GM23248 (cell line): ENCODE data around the gene KRTAP20-1. TPM values are rescaled to one million over a fixed set of nuclear protein-coding genes. Genes with fewer than 3 reads are reported as not detected.

ENCODE experiments used
- DNase-seq: peaks from one replicate; pipeline ENCODE4 v3.0.0-alpha.2; 2015
- H2AFZ ChIP-seq: fragments of 200-600 bp; sonication (generic); 2 replicates; pipeline ENCODE4 v1.6.1; 2016; ENCODE audit warnings: antibody characterized with exemption
- H3F3A ChIP-seq: fragments of 200-600 bp; sonication (generic); 2 replicates; pipeline ENCODE4 v1.6.1; 2016; ENCODE audit warnings: mild to moderate bottlenecking, antibody characterized with exemption, mixed run types; ENCODE audit not compliant: insufficient read depth
- H3K27ac ChIP-seq: fragments of 200-600 bp; sonication (generic); 2 replicates; pipeline ENCODE4 v1.5.1; 2016; ENCODE audit warnings: mild to moderate bottlenecking
- H3K27me3 ChIP-seq: fragments of 200-600 bp; sonication (generic); replicated peaks from 2 replicates; pipeline ENCODE4 v1.6.1; 2016; ENCODE audit warnings: mild to moderate bottlenecking; ENCODE audit not compliant: insufficient read depth
- H3K36me3 ChIP-seq: fragments of 200-600 bp; sonication (generic); 2 replicates; pipeline ENCODE4 v1.6.1; 2016; ENCODE audit warnings: low read depth, mild to moderate bottlenecking
- H3K4me1 ChIP-seq: fragments of 200-600 bp; sonication (generic); 2 replicates; pipeline ENCODE4 v1.6.1; 2016; ENCODE audit warnings: mild to moderate bottlenecking; ENCODE audit not compliant: insufficient read depth
- H3K4me2 ChIP-seq: fragments of 200-600 bp; sonication (generic); one replicate; pipeline ENCODE4 v1.6.1; 2016; ENCODE audit warnings: mild to moderate bottlenecking; ENCODE audit not compliant: unreplicated experiment
- H3K4me3 ChIP-seq: fragments of 200-600 bp; sonication (generic); 2 replicates; pipeline ENCODE4 v1.5.1; 2016; ENCODE audit warnings: mild to moderate bottlenecking
- H3K79me2 ChIP-seq: fragments of 200-600 bp; sonication (generic); 2 replicates; pipeline ENCODE4 v1.6.1; 2016; ENCODE audit warnings: mild to moderate bottlenecking; ENCODE audit not compliant: insufficient read depth
- H3K9ac ChIP-seq: fragments of 200-600 bp; sonication (generic); 2 replicates; pipeline ENCODE4 v1.6.1; 2016; ENCODE audit warnings: mild to moderate bottlenecking
- H3K9me2 ChIP-seq: fragments of 200-600 bp; sonication (generic); 2 replicates; pipeline ENCODE4 v1.6.1; 2016; ENCODE audit warnings: mixed run types, mild to moderate bottlenecking, moderate library complexity; ENCODE audit not compliant: insufficient read depth
- H3K9me3 ChIP-seq: fragments of 200-600 bp; sonication (generic); one replicate; pipeline ENCODE4 v1.6.1; 2017; ENCODE audit warnings: low read depth
- H4K20me1 ChIP-seq: fragments of 200-600 bp; sonication (generic); 2 replicates; pipeline ENCODE4 v1.6.0; 2016; ENCODE audit not compliant: insufficient read depth
- EZH2 ChIP-seq: fragments of 200-600 bp; sonication (generic); IDR thresholded peaks from 2 replicates; pipeline ENCODE4 v1.6.1; 2018; ENCODE audit warnings: antibody characterized with exemption, mild to moderate bottlenecking; ENCODE audit not compliant: insufficient read depth, poor library complexity, severe bottlenecking
- EZH2phosphoT487 ChIP-seq: fragments of 200-600 bp; sonication (generic); IDR thresholded peaks from 2 replicates; pipeline ENCODE4 v1.6.1; 2018; ENCODE audit warnings: antibody characterized with exemption, moderate library complexity, mild to moderate bottlenecking, low read depth; ENCODE audit not compliant: insufficient read depth
- in situ Hi-C: fragments of 300-500 bp; cut with MboI; formaldehyde crosslinking; loops from 2 replicates; pipeline ENCODE4 v1.15.0; 2020
- polyA plus RNA-seq: library from polyadenylated mRNA; unstranded; fragments of >200 nt; fragmentation: Nextera tagmentation; extraction: Ambion mirVana; gene quantifications from 2 replicates; pipeline ENCODE4 v1.2.1, GENCODE V29; 2016
- small RNA-seq: library from RNA; depleted of rRNA; stranded (forward); fragments of <200 nt; gene quantifications from one replicate; pipeline ENCODE3, GENCODE V24; 2014; ENCODE audit warnings: low read depth, low replicate concordance
- total RNA-seq: library from RNA; depleted of rRNA; stranded (reverse); fragments of >200 nt; shearing (Covaris generic); gene quantifications from 2 replicates; pipeline ENCODE4 v1.2.3, GENCODE V29; 2014; rRNA removed

Gene KRTAP20-1
- total and polyA plus RNA-seq, 2 experiments from 2014 or later: not detected

DNA sequence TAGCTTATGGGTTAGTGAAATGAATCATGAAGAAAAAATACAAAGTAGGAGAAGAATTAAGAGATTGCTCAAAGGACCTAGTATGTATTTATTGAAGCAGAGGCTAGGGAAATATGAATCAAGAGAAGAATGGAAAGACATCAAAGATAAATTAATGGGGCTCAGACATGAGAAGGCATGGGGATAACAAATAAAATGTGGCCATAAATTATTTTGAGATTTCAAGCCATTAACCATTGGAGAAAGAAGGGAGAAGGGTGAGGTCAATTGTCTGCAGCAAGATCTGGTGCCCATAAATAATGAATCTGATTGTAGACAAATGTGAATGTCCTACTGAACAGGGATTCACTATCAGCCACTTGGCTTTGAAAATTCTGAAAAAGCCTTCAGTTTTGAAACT is 36.7 kb downstream of the KRTAP20-1 start:
- Histone ChIP-seq H2AFZ (no peak overlapping the region), H4K20me1 (no peaks in the 10 kb centered on the region), H3K4me2 (no peak overlapping the region), H3K9ac (no peak overlapping the region), H3K4me3 (no peak overlapping the region), H3K27ac (no peak overlapping the region), H3K79me2 (no peaks in the 10 kb centered on the region), H3K27me3 (no peaks in the 10 kb centered on the region), H3K9me3 (peaks cover 5% of the 10 kb centered on the region), H3K4me1 (no peaks in the 10 kb centered on the region), H3F3A (no peaks in the 10 kb centered on the region), H3K36me3 (no peaks in the 10 kb centered on the region), H3K9me2 (no peaks in the 10 kb centered on the region)
- no peak for TF ChIP-seq EZH2
- no peak for TF ChIP-seq EZH2phosphoT487
- in situ Hi-C loops: no loop called here
- DNase-seq: no peak

Small RNA genes within 50 kb of the gene (small RNA-seq; reads per million reads assigned to genes)
- gene KRTAP20-1 (not detected), gene KRTAP20-3 (not detected), gene KRTAP20-4 (not detected), gene KRTAP22-1 (not detected), gene KRTAP22-2 (not detected)

Other genes starting within 250 kb of the KRTAP20-1 start
- gene KRTAP13-2, start 244.2 kb upstream of the KRTAP20-1 start, total RNA-seq: not detected in 2 replicates
- not detected in 2 replicates for gene KRTAP13-2, start 244.2 kb upstream of the KRTAP20-1 start, polyA plus RNA-seq
- gene KRTAP13-1, start 220.4 kb upstream of the KRTAP20-1 start, total RNA-seq: not detected in 2 replicates
- gene KRTAP13-1, start 220.4 kb upstream of the KRTAP20-1 start, polyA plus RNA-seq: not detected in 2 replicates
- gene KRTAP13-3, start 190.5 kb upstream of the KRTAP20-1 start, total RNA-seq: not detected in 2 replicates
- gene KRTAP13-3, start 190.5 kb upstream of the KRTAP20-1 start, polyA plus RNA-seq: not detected in 2 replicates
- gene KRTAP13-4, start 186.2 kb upstream of the KRTAP20-1 start, total RNA-seq: not detected in 2 replicates
- not detected in 2 replicates for gene KRTAP13-4, start 186.2 kb upstream of the KRTAP20-1 start, polyA plus RNA-seq
- gene KRTAP15-1, start 176.2 kb upstream of the KRTAP20-1 start, total RNA-seq: not detected in 2 replicates
- gene KRTAP15-1, start 176.2 kb upstream of the KRTAP20-1 start, polyA plus RNA-seq: not detected in 2 replicates
- gene KRTAP19-1, start 136.1 kb upstream of the KRTAP20-1 start, total RNA-seq: not detected in 2 replicates
- gene KRTAP19-1, start 136.1 kb upstream of the KRTAP20-1 start, polyA plus RNA-seq: not detected in 2 replicates
- not detected in 2 replicates for gene KRTAP19-2, start 129.0 kb upstream of the KRTAP20-1 start, total RNA-seq
- not detected in 2 replicates for gene KRTAP19-2, start 129.0 kb upstream of the KRTAP20-1 start, polyA plus RNA-seq
- not detected in 2 replicates for gene KRTAP19-3, start 124.4 kb upstream of the KRTAP20-1 start, total RNA-seq
- not detected in 2 replicates for gene KRTAP19-3, start 124.4 kb upstream of the KRTAP20-1 start, polyA plus RNA-seq
- not detected in 2 replicates for gene KRTAP19-4, start 119.3 kb upstream of the KRTAP20-1 start, total RNA-seq
- not detected in 2 replicates for gene KRTAP19-4, start 119.3 kb upstream of the KRTAP20-1 start, polyA plus RNA-seq
- gene KRTAP19-5, start 114.3 kb upstream of the KRTAP20-1 start, total RNA-seq: not detected in 2 replicates
- not detected in 2 replicates for gene KRTAP19-5, start 114.3 kb upstream of the KRTAP20-1 start, polyA plus RNA-seq
- gene KRTAP19-6, start 74.6 kb upstream of the KRTAP20-1 start, total RNA-seq: not detected in 2 replicates
- not detected in 2 replicates for gene KRTAP19-6, start 74.6 kb upstream of the KRTAP20-1 start, polyA plus RNA-seq
- gene KRTAP19-7, start 55.1 kb upstream of the KRTAP20-1 start, total RNA-seq: not detected in 2 replicates
- gene KRTAP19-7, start 55.1 kb upstream of the KRTAP20-1 start, polyA plus RNA-seq: not detected in 2 replicates
- not detected in 2 replicates for gene KRTAP22-2, start 26.0 kb upstream of the KRTAP20-1 start, total RNA-seq
- not detected in 2 replicates for gene KRTAP22-2, start 26.0 kb upstream of the KRTAP20-1 start, polyA plus RNA-seq
- gene KRTAP6-3, start 24.0 kb upstream of the KRTAP20-1 start, total RNA-seq: not detected in 2 replicates
- not detected in 2 replicates for gene KRTAP6-3, start 24.0 kb upstream of the KRTAP20-1 start, polyA plus RNA-seq
- not detected in 2 replicates for gene KRTAP6-2, start 17.5 kb upstream of the KRTAP20-1 start, total RNA-seq
- gene KRTAP6-2, start 17.5 kb upstream of the KRTAP20-1 start, polyA plus RNA-seq: not detected in 2 replicates
- not detected in 2 replicates for gene KRTAP22-1, start 15.3 kb upstream of the KRTAP20-1 start, total RNA-seq
- not detected in 2 replicates for gene KRTAP22-1, start 15.3 kb upstream of the KRTAP20-1 start, polyA plus RNA-seq
- not detected in 2 replicates for gene KRTAP6-1, start 2.5 kb upstream of the KRTAP20-1 start, total RNA-seq
- gene KRTAP6-1, start 2.5 kb upstream of the KRTAP20-1 start, polyA plus RNA-seq: not detected in 2 replicates
- not detected in 2 replicates for gene KRTAP20-4, start 4.2 kb downstream of the KRTAP20-1 start, total RNA-seq
- not detected in 2 replicates for gene KRTAP20-4, start 4.2 kb downstream of the KRTAP20-1 start, polyA plus RNA-seq
- gene KRTAP20-2, start 18.8 kb downstream of the KRTAP20-1 start, total RNA-seq: not detected in 2 replicates
- gene KRTAP20-2, start 18.8 kb downstream of the KRTAP20-1 start, polyA plus RNA-seq: not detected in 2 replicates
- not detected in 2 replicates for gene KRTAP20-3, start 26.4 kb downstream of the KRTAP20-1 start, total RNA-seq
- not detected in 2 replicates for gene KRTAP20-3, start 26.4 kb downstream of the KRTAP20-1 start, polyA plus RNA-seq
- gene KRTAP21-3, start 102.4 kb downstream of the KRTAP20-1 start, total RNA-seq: not detected in 2 replicates
- not detected in 2 replicates for gene KRTAP21-3, start 102.4 kb downstream of the KRTAP20-1 start, polyA plus RNA-seq
- not detected in 2 replicates for gene KRTAP21-2, start 130.8 kb downstream of the KRTAP20-1 start, total RNA-seq
- not detected in 2 replicates for gene KRTAP21-2, start 130.8 kb downstream of the KRTAP20-1 start, polyA plus RNA-seq
- not detected in 2 replicates for gene KRTAP21-1, start 139.0 kb downstream of the KRTAP20-1 start, total RNA-seq
- not detected in 2 replicates for gene KRTAP21-1, start 139.0 kb downstream of the KRTAP20-1 start, polyA plus RNA-seq
- gene KRTAP8-1, start 196.8 kb downstream of the KRTAP20-1 start, total RNA-seq: not detected in 2 replicates
- not detected in 2 replicates for gene KRTAP8-1, start 196.8 kb downstream of the KRTAP20-1 start, polyA plus RNA-seq
- not detected in 2 replicates for gene KRTAP7-1, start 213.3 kb downstream of the KRTAP20-1 start, total RNA-seq
- not detected in 2 replicates for gene KRTAP7-1, start 213.3 kb downstream of the KRTAP20-1 start, polyA plus RNA-seq